Adrenal gland (tissue), 12 donors: ENCODE measurements around the gene MISP3. TPM values are rescaled to one million over a fixed set of nuclear protein-coding genes. Genes with fewer than 3 reads are reported as not detected.

Source experiments
- DNase-seq, 7 donors: peaks; one replicate each; pipeline ENCODE4 v3.0.0-alpha.2; 2019 to 2020
- H3K27ac ChIP-seq, 5 donors: fragments of 200-600 bp; sonication (generic) in 4 of 5; 1 replicate in 3 of 5; 2 replicates in 2 of 5; pipeline versions ENCODE4 v1.5.1 to v1.8.0; 2016 to 2020; ENCODE audit warnings: mild to moderate bottlenecking in 1 of 5
- H3K27me3 ChIP-seq: fragments of 200-600 bp; 2 replicates; pipeline ENCODE4 v1.8.0; 2021
- H3K36me3 ChIP-seq, 2 donors: fragments of 200-600 bp; replicated peaks in 1 of 2; 1 replicate in 1 of 2; 2 replicates in 1 of 2; pipeline versions ENCODE4 v1.5.1 to v1.8.0; 2018 to 2022
- H3K4me1 ChIP-seq, 2 donors: fragments of 200-600 bp; replicated peaks in 1 of 2; 1 replicate in 1 of 2; 2 replicates in 1 of 2; pipeline versions ENCODE4 v1.5.1 to v1.8.0; 2018 to 2021
- H3K4me3 ChIP-seq, 4 donors: fragments of 200-600 bp; sonication (generic) in 3 of 4; one replicate each; pipeline ENCODE4 v1.5.1; 2016 to 2018
- H3K9me3 ChIP-seq, 3 donors: fragments of 200-600 bp; sonication (generic) in 1 of 3; replicated peaks in 1 of 3; 1 replicate in 2 of 3; 2 replicates in 1 of 3; pipeline versions ENCODE4 v1.5.1 to v1.8.0; 2016 to 2021
- CTCF ChIP-seq, 6 experiments: fragments of 450-650 bp in 4 of 6; fragments of 200-600 bp in 2 of 6; sonication (generic) in 1 of 6; IDR thresholded peaks; 1 replicate in 5 of 6; 2 replicates in 1 of 6; pipeline versions ENCODE4 v1.5.1 to v1.8.0; 2016 to 2021; ENCODE audit warnings: antibody characterized with exemption in 6 of 6, mild to moderate bottlenecking in 2 of 6, moderate library complexity in 1 of 6
- POLR2A ChIP-seq, 2 donors: fragments of 450-650 bp; IDR thresholded peaks; one replicate each; pipeline ENCODE4 v1.6.1; 2017; ENCODE audit warnings: antibody characterized with exemption in 2 of 2, mild to moderate bottlenecking in 2 of 2, moderate library complexity in 1 of 2
- WGBS, 4 donors: extraction: QIAGEN DNeasy Blood & Tissue Kit in 2 of 4; methylation state at CpG; one replicate each; pipeline versions ENCODE4 v1.1.5 to v1.1.7; 2013 to 2017; 5-methylcytosine and 5-hydroxymethylcytosine counted together
- intact Hi-C, 2 donors: fragments of 100-400 bp; cut with DNase I; formaldehyde crosslinking; loops; one replicate each; pipeline versions ENCODE4 v1.14.1 to v1.15.0; 2022 to 2023
- polyA plus RNA-seq, 3 donors: library from polyadenylated mRNA; stranded (reverse); fragments of 200-250 nt in 2 of 3; fragments of 350-450 nt in 1 of 3; fragmentation: Illumina TruSeq in 1 of 3; extraction: RNeasy Lipid Tissue Mini Kit (QIAGEN cat#74804) in 1 of 3; gene quantifications; one replicate each; pipeline ENCODE4 v1.2.3, GENCODE V29; 2013 to 2014
- total RNA-seq, 9 donors: library from RNA; depleted of rRNA in 4 of 9; stranded (reverse); fragments of >200 nt in 4 of 9; fragments of 120-200 nt in 1 of 9; fragmentation: NEBNext Ultra II Directional in 1 of 9; extraction: Animal tissue kit (Norgen Biotek cat#: 25700) in 1 of 9; gene quantifications; one replicate each; pipeline versions ENCODE4 v1.1.0 to v1.2.4, GENCODE V29; 2013 to 2023
- donor health status: healthy with polysubstance abuse.
- donor health status: Bipolar disorder and iron deficiency.
- donor health status: DM: yes; HTN: yes; CAD: no.
- donor health status: DM: no; HTN: no; CAD: no.
- donor health status: DM: no; HTN: no; CAD: no.
- donor health status: DM: yes; HTN: yes; CAD: no.

The MISP3 gene
- total and polyA plus RNA-seq, 12 donors = 0.78 to 87.9 (median 3.2) TPM

GRCh38 chr19:14061081-14061749, 11.4 kb upstream of the MISP3 start:
- Histone ChIP-seq H3K4me1 (peaks cover 0 to 4% of the 10 kb centered on the region in 2 donors), H3K4me3 (no peak overlapping the region), H3K27ac (no peak overlapping the region), H3K9me3 (no peaks in the 10 kb centered on the region), H3K36me3 (no peaks in the 10 kb centered on the region), H3K27me3 (peaks cover 15% of the 10 kb centered on the region)
- intact Hi-C loops = no loop called here
- TF ChIP-seq POLR2A (IDR thresholded peaks at IDR 0.05) (no peak), CTCF (IDR thresholded peaks at IDR 0.05) (no peak)
- 41 to 68% (median 54%) methylated on average over 7 to 9 of the region's 9 CpGs for WGBS, 4 donors
- no peak for DNase-seq

- Histone ChIP-seq H3K27ac (no peak within 1 kb of the TSS), H3K36me3 (no peaks in the 10 kb centered on the region), H3K27me3 (peaks cover 15% of the 10 kb centered on the region), H3K4me1 (peaks cover 0 to 4% of the 10 kb centered on the region in 2 donors), H3K9me3 (no peaks in the 10 kb centered on the region), H3K4me3 (no peak within 1 kb of the TSS)
- intact Hi-C loops = no loop called here
- 65 to 80% (median 71%) methylated on average over 11 to 19 of the region's 19 CpGs for WGBS, 4 donors
- DNase-seq = no peak
- no peak for TF ChIP-seq POLR2A (IDR thresholded peaks at IDR 0.05)
- no peak for TF ChIP-seq CTCF (IDR thresholded peaks at IDR 0.05)
These were observed 10.6 kb upstream of the MISP3 start, which contains the start of gene PALM3 for GRCh38 chr19:14061751-14062557. Gene PALM3, minus strand, starts transcription at chr19:14062076. Its CDS starts 96 bp downstream, at chr19:14061980.

- Histone ChIP-seq H3K36me3 (no peaks in the 10 kb centered on the region), H3K27ac (no peak overlapping the region), H3K4me1 (peaks cover 0 to 4% of the 10 kb centered on the region in 2 donors), H3K27me3 (peaks cover 15% of the 10 kb centered on the region), H3K4me3 (no peak overlapping the region), H3K9me3 (no peaks in the 10 kb centered on the region)
- intact Hi-C loops = no loop called here
- no peak for DNase-seq
- 77 to 89% (median 83%) methylated on average over 3 to 5 of the region's 5 CpGs for WGBS, 4 donors
- TF ChIP-seq POLR2A (IDR thresholded peaks at IDR 0.05) (no peak), CTCF (IDR thresholded peaks at IDR 0.05) (no peak)
These were observed 10.1 kb upstream of the MISP3 start for GRCh38 chr19:14062558-14062855.

GRCh38 chr19:14063105-14063504, 9.5 kb upstream of the MISP3 start:
- Histone ChIP-seq H3K27me3 (peaks cover 15% of the 10 kb centered on the region), H3K36me3 (no peaks in the 10 kb centered on the region), H3K27ac (no peak overlapping the region), H3K4me1 (no peaks in the 10 kb centered on the region), H3K9me3 (no peaks in the 10 kb centered on the region), H3K4me3 (no peak overlapping the region)
- intact Hi-C loops = no loop called here
- no peak for DNase-seq
- no peak for TF ChIP-seq POLR2A (IDR thresholded peaks at IDR 0.05)
- TF ChIP-seq CTCF (IDR thresholded peaks at IDR 0.05) = no peak
- WGBS, 4 donors = 69 to 80% (median 74%) methylated on average over 7 of the region's 7 CpGs
